Gastroesophageal sphincter (tissue), 3 donors: ENCODE measurements around the gene SHISA9.

Experiments used
- CTCF ChIP-seq, 4 experiments: fragments of 200-600 bp in 2 of 4; fragments of 450-650 bp in 2 of 4; sonication (generic) in 1 of 4; IDR thresholded peaks; one replicate each; pipeline ENCODE4 v1.5.1; 2017 to 2019; ENCODE audit warnings: antibody characterized with exemption in 4 of 4, mild to moderate bottlenecking in 2 of 4, moderate library complexity in 2 of 4
- EP300 ChIP-seq: sonication (generic); formaldehyde crosslinking; IDR thresholded peaks from one replicate; pipeline ENCODE4 v1.6.1; 2017; ENCODE audit warnings: antibody characterized with exemption, mild to moderate bottlenecking
- POLR2A ChIP-seq, 2 donors: fragments of 450-650 bp; IDR thresholded peaks; one replicate each; pipeline ENCODE4 v1.6.1; 2017; ENCODE audit warnings: antibody characterized with exemption in 2 of 2, mild to moderate bottlenecking in 2 of 2, moderate library complexity in 1 of 2
- POLR2AphosphoS5 ChIP-seq: sonication (generic); formaldehyde crosslinking; IDR thresholded peaks from one replicate; pipeline ENCODE4 v1.6.1; 2017; ENCODE audit warnings: antibody characterized with exemption

GRCh38 chr16:13176711-13177110, 275.3 kb downstream of the SHISA9 start:
- TF ChIP-seq CTCF (IDR thresholded peaks at IDR 0.05) (no peak), POLR2A (IDR thresholded peaks at IDR 0.05) (no peak), EP300 (no peak), POLR2AphosphoS5 (no peak)
